ENCODE measurements around the gene CSMD2. TPM values are rescaled to one million over a fixed set of nuclear protein-coding genes. Genes with fewer than 3 reads are reported as not detected.

CSMD2 gene
- total and polyA plus RNA-seq, 2 donors from 2014 or later = 0.47 TPM; not detected in 1

DNA sequence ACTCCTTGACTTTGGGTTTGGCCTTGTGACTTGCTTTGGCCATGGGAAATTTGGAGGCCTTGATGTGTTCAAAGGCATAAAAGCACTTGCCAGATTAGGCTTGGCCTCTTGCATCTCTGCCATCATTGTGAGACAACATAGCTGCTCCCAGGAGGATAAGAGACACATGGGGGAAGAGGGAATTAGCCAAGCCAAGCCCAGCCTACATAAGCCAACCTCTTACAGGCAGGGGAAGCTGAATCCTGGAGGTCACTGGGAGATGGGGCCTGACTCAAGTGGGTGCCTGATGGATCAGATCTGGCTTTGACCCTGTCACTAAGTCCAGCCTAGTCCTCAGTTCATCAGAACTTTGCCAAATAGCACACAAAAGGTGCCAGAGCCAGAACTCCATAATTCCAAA, 338.7 kb downstream of the CSMD2 start:
- DNase-seq = no peak
- no peaks in the 10 kb centered on the region for H3K4me1 ChIP-seq (ENCODE audit: control insufficient read depth in 2 of 3, insufficient read depth in 2 of 3, low read depth in 1 of 3, low read length in 3 of 3)
- H3K27me3 ChIP-seq (ENCODE audit: control insufficient read depth, insufficient read depth, low read length) = no peaks in the 10 kb centered on the region
- H3K27ac ChIP-seq (ENCODE audit: low read depth in 2 of 2, low read length in 2 of 2) = no peak overlapping the region
- intact Hi-C loops (cut with DNase I) = no loop called here
- H3K9me3 ChIP-seq (ENCODE audit: control insufficient read depth in 2 of 3, insufficient read depth in 1 of 3, low read length in 3 of 3) = no peaks in the 10 kb centered on the region
- no peak for FAIRE-seq
- H3K9ac ChIP-seq (ENCODE audit: low read length in 3 of 3) = no peak overlapping the region
- H3K4me3 ChIP-seq (ENCODE audit: low read length in 3 of 3) = no peak overlapping the region
- H3K36me3 ChIP-seq (ENCODE audit: control insufficient read depth in 2 of 3, insufficient read depth in 3 of 3, low read length in 3 of 3) = no peaks in the 10 kb centered on the region
- TF ChIP-seq CTCF (IDR thresholded peaks at IDR 0.05; ENCODE audit: borderline replicate concordance, extremely low read depth, insufficient read depth) = no peak

GRCh38 chr1:33825506-33825905, 339.5 kb downstream of the CSMD2 start:
- Histone ChIP-seq H3K27ac (ENCODE audit: low read depth in 2 of 2, low read length in 2 of 2) (no peak overlapping the region), H3K4me1 (ENCODE audit: control insufficient read depth in 2 of 3, insufficient read depth in 2 of 3, low read depth in 1 of 3, low read length in 3 of 3) (no peaks in the 10 kb centered on the region), H3K27me3 (ENCODE audit: control insufficient read depth, insufficient read depth, low read length) (no peaks in the 10 kb centered on the region), H3K9ac (ENCODE audit: low read length in 3 of 3) (no peak overlapping the region), H3K36me3 (ENCODE audit: control insufficient read depth in 2 of 3, insufficient read depth in 3 of 3, low read length in 3 of 3) (no peaks in the 10 kb centered on the region), H3K9me3 (ENCODE audit: control insufficient read depth in 2 of 3, insufficient read depth in 1 of 3, low read length in 3 of 3) (no peaks in the 10 kb centered on the region), H3K4me3 (ENCODE audit: low read length in 3 of 3) (no peak overlapping the region)
- no peak for FAIRE-seq
- intact Hi-C loops (cut with DNase I) = no loop called here
- DNase-seq = no peak
- TF ChIP-seq CTCF (IDR thresholded peaks at IDR 0.05; ENCODE audit: borderline replicate concordance, extremely low read depth, insufficient read depth) = no peak

GRCh38 chr1:33824971-33825370, 340.1 kb downstream of the CSMD2 start:
- no peak for FAIRE-seq

More at GRCh38 chr1:33824971-33825370, 340.1 kb downstream of the CSMD2 start:
- intact Hi-C loops (cut with DNase I) = no loop called here
- no peak overlapping the region for H3K27ac ChIP-seq (ENCODE audit: low read depth in 2 of 2, low read length in 2 of 2)
- H3K4me3 ChIP-seq (ENCODE audit: low read length in 3 of 3) = no peak overlapping the region
- H3K36me3 ChIP-seq (ENCODE audit: control insufficient read depth in 2 of 3, insufficient read depth in 3 of 3, low read length in 3 of 3) = no peaks in the 10 kb centered on the region
- H3K9ac ChIP-seq (ENCODE audit: low read length in 3 of 3) = no peak overlapping the region
- no peak for TF ChIP-seq CTCF (IDR thresholded peaks at IDR 0.05; ENCODE audit: borderline replicate concordance, extremely low read depth, insufficient read depth)
- no peaks in the 10 kb centered on the region for H3K4me1 ChIP-seq (ENCODE audit: control insufficient read depth in 2 of 3, insufficient read depth in 2 of 3, low read depth in 1 of 3, low read length in 3 of 3)
- no peaks in the 10 kb centered on the region for H3K27me3 ChIP-seq (ENCODE audit: control insufficient read depth, insufficient read depth, low read length)
- no peaks in the 10 kb centered on the region for H3K9me3 ChIP-seq (ENCODE audit: control insufficient read depth in 2 of 3, insufficient read depth in 1 of 3, low read length in 3 of 3)
- no peak for DNase-seq

Data from kidney (tissue), 14 donors.